Bronchial epithelial cell (primary cell): ENCODE results near the gene TBC1D10B. TPM values are rescaled to one million over a fixed set of nuclear protein-coding genes. Genes with fewer than 3 reads are reported as not detected.

Source experiments
- DNase-seq: peaks from one replicate; pipeline ENCODE4 v3.0.0-alpha.2; 2010; ENCODE audit warnings: low read depth
- FAIRE-seq: peaks from 2 replicates; lab custom pipeline; 2011; peaks lifted over from hg19 to GRCh38; lab: Jason Lieb, UNC
- H3K27me3 ChIP-seq: 2 replicates; pipeline ENCODE4 v1.5.1; 2011; ENCODE audit warnings: low read length; ENCODE audit not compliant: control insufficient read depth, insufficient read depth
- H3K36me3 ChIP-seq: 2 replicates; pipeline ENCODE4 v1.5.1; 2011; ENCODE audit warnings: low read length; ENCODE audit not compliant: control insufficient read depth, insufficient read depth
- H3K4me3 ChIP-seq: 2 replicates; pipeline ENCODE4 v1.5.1; 2011; ENCODE audit warnings: mild to moderate bottlenecking, low read depth, low read length, control low read depth
- CTCF ChIP-seq: IDR thresholded peaks from 2 replicates; pipeline ENCODE4 v1.5.1; 2011; ENCODE audit warnings: mild to moderate bottlenecking, moderate library complexity, low read length, control low read depth, inconsistent platforms; ENCODE audit not compliant: insufficient read depth, severe bottlenecking
- total RNA-seq: library from RNA; depleted of rRNA; stranded (reverse); fragments of >200 nt; gene quantifications from 2 replicates; pipeline ENCODE4 v1.2.1, GENCODE V29; 2014

TBC1D10B gene
- total RNA-seq, 1 donor from 2014 or later = 13.7 TPM

- no peak for FAIRE-seq
- H3K36me3 ChIP-seq = peaks cover 18% of the 10 kb centered on the region
Measured at GRCh38 chr16:30352488-30353401, 17.5 kb downstream of the TBC1D10B start.

GRCh38 chr16:30351586-30352419 lies 18.5 kb downstream of the TBC1D10B start:
- peak; percentile 38 for DNase-seq
- FAIRE-seq = no peak

More at GRCh38 chr16:30352488-30353401, 17.5 kb downstream of the TBC1D10B start:
- Histone ChIP-seq H3K4me3 (no peak overlapping the region), H3K27me3 (no peaks in the 10 kb centered on the region)
- no peak for DNase-seq
- TF ChIP-seq CTCF = no peak

GRCh38 chr16:30351001-30351441 lies 19.3 kb downstream of the TBC1D10B start:
- Histone ChIP-seq H3K4me3 (no peak overlapping the region), H3K27me3 (no peaks in the 10 kb centered on the region), H3K36me3 (peaks cover 18% of the 10 kb centered on the region)
- no peak for DNase-seq
- FAIRE-seq = no peak
- no peak for TF ChIP-seq CTCF

More at GRCh38 chr16:30351586-30352419, 18.5 kb downstream of the TBC1D10B start:
- Histone ChIP-seq H3K36me3 (peaks cover 18% of the 10 kb centered on the region), H3K4me3 (no peak overlapping the region), H3K27me3 (no peaks in the 10 kb centered on the region)
- TF ChIP-seq CTCF = no peak

GRCh38 chr16:30350134-30350871 lies 20.0 kb downstream of the TBC1D10B start:
- no peak for FAIRE-seq
- Histone ChIP-seq H3K27me3 (no peaks in the 10 kb centered on the region), H3K4me3 (no peak overlapping the region), H3K36me3 (peaks cover 18% of the 10 kb centered on the region)
- DNase-seq = no peak
- no peak for TF ChIP-seq CTCF

GRCh38 chr16:30349675-30350074 lies 20.6 kb downstream of the TBC1D10B start:
- Histone ChIP-seq H3K27me3 (no peaks in the 10 kb centered on the region), H3K36me3 (peaks cover 18% of the 10 kb centered on the region), H3K4me3 (no peak overlapping the region)
- DNase-seq = no peak
- TF ChIP-seq CTCF = no peak
- FAIRE-seq = no peak
